ENCODE data around the gene ST7L. TPM values are rescaled to one million over a fixed set of nuclear protein-coding genes. Genes with fewer than 3 reads are reported as not detected.

The ST7L gene
- total and polyA plus RNA-seq, 10 of the 15 experiments (the other 5 are each of a cell fraction or from before 2014, with no cell fraction given), result 3.6 to 13.7 (median 8.9) TPM

DNA sequence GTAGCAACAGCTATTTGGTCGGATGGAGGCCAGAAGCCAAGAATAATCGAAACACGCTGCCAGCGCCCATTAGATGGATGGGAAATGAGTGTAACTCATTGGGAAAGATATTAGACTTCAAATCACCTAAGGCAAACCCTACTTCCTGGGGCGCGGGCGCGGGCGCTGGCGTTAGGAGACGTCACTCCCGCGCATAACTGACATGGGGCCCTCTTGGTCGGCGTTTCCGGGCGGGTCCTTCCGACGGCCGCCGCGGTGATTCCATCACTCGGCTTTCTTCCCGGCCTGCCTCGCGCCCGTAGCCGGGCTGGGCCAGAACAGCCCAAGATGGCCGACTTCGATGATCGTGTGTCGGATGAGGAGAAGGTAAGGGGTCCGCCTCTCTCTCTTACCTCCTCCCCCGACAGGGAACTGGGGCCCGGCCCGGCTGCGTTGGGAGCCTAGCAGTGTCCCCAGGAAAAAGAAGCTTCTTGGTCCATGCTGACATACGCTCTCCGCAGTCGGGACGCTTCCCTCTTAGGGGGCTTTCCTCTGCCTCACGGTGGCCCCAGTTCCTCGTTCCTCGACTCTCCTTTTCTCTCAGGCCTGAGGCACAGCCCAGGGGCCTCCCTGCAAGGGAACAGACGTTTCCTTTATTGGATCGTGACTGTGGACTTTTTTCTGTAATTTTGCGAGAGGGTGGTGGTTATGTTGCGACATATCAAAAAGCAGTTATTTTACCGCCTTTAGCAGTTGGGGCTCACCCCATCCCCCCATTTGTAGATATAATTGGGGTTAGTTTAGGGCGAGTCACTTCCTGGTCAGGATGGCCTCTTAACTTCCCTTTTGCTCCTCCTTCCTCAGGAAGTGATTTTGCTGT lies 806 bp upstream of the ST7L start, which contains the start of gene CAPZA1 (continued):
- TF ChIP-seq ETV6 (conservative IDR thresholded peaks at IDR 0.05 in 1 of 2, IDR thresholded peaks at IDR 0.05 in 1 of 2; ENCODE audit: borderline replicate concordance in 1 of 2, low read depth in 1 of 2) (peak in 1 of 2 experiments; percentile 93; a peak in 3 of 4 replicates), HDAC2 (IDR thresholded peaks at IDR 0.05) (no peak), STAT1 (conservative IDR thresholded peaks at IDR 0.05) (no peak), IRF4 (IDR thresholded peaks at IDR 0.05; ENCODE audit: low read depth, low read length) (no peak), NBN (IDR thresholded peaks at IDR 0.05) (peak; percentile 82), TCF12 (IDR thresholded peaks at IDR 0.05; ENCODE audit: low read depth, low read length) (no peak), RAD51 (IDR thresholded peaks at IDR 0.05) (no peak), ASH2L (IDR thresholded peaks at IDR 0.05; ENCODE audit: borderline replicate concordance, low read depth) (no peak), RCOR1 (conservative IDR thresholded peaks at IDR 0.05; ENCODE audit: low read depth, low read length) (no peak), EP300 (IDR thresholded peaks at IDR 0.05; ENCODE audit: borderline replicate concordance in 1 of 2, control insufficient read depth in 1 of 2, low read depth in 2 of 2, low read length in 2 of 2) (peak in 1 of 2 experiments; percentile 32; a peak in 1 of 4 replicates), RELA (IDR thresholded peaks at IDR 0.05; ENCODE audit: borderline replicate concordance, partially characterized antibody) (no peak), JUND (IDR thresholded peaks at IDR 0.05; ENCODE audit: low read depth, low read length) (no peak), BHLHE40 (IDR thresholded peaks at IDR 0.05; ENCODE audit: borderline replicate concordance in 1 of 2, low read depth in 2 of 2, low read length in 1 of 2) (peak in 1 of 2 experiments; percentile 22; a peak in 1 of 4 replicates), HCFC1 (IDR thresholded peaks at IDR 0.05; ENCODE audit: low read length) (peak; percentile 59), ZNF384 (IDR thresholded peaks at IDR 0.05; ENCODE audit: borderline replicate concordance, low read depth, low read length) (no peak), NR2C1 (IDR thresholded peaks at IDR 0.05) (no peak), PAX8 (IDR thresholded peaks at IDR 0.05) (no peak; the same call in 1 of the 2 replicates), KLF5 (IDR thresholded peaks at IDR 0.05; ENCODE audit: partially characterized antibody) (peak; percentile 23), ZZZ3 (IDR thresholded peaks at IDR 0.05; ENCODE audit: control insufficient read depth, insufficient read length, low read depth) (no peak), NR2F1 (conservative IDR thresholded peaks at IDR 0.05) (no peak), HDGF (IDR thresholded peaks at IDR 0.05) (no peak), TAF1 (IDR thresholded peaks at IDR 0.05; ENCODE audit: borderline replicate concordance, low read depth, low read length) (peak; percentile 98)
- TF ChIP-seq, protein P1, sequence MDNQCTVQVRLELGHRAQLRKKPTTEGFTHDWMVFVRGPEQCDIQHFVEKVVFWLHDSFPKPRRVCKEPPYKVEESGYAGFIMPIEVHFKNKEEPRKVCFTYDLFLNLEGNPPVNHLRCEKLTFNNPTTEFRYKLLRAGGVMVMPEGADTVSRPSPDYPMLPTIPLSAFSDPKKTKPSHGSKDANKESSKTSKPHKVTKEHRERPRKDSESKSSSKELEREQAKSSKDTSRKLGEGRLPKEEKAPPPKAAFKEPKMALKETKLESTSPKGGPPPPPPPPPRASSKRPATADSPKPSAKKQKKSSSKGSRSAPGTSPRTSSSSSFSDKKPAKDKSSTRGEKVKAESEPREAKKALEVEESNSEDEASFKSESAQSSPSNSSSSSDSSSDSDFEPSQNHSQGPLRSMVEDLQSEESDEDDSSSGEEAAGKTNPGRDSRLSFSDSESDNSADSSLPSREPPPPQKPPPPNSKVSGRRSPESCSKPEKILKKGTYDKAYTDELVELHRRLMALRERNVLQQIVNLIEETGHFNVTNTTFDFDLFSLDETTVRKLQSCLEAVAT (IDR thresholded peaks at IDR 0.05), result peak; percentile 86; the same call in 1 of the 2 replicates
- TF ChIP-seq, protein P2, sequence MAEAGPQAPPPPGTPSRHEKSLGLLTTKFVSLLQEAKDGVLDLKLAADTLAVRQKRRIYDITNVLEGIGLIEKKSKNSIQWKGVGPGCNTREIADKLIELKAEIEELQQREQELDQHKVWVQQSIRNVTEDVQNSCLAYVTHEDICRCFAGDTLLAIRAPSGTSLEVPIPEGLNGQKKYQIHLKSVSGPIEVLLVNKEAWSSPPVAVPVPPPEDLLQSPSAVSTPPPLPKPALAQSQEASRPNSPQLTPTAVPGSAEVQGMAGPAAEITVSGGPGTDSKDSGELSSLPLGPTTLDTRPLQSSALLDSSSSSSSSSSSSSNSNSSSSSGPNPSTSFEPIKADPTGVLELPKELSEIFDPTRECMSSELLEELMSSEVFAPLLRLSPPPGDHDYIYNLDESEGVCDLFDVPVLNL (IDR thresholded peaks at IDR 0.05; ENCODE audit: low read depth, low read length), result no peak
- TF ChIP-seq, protein P3, sequence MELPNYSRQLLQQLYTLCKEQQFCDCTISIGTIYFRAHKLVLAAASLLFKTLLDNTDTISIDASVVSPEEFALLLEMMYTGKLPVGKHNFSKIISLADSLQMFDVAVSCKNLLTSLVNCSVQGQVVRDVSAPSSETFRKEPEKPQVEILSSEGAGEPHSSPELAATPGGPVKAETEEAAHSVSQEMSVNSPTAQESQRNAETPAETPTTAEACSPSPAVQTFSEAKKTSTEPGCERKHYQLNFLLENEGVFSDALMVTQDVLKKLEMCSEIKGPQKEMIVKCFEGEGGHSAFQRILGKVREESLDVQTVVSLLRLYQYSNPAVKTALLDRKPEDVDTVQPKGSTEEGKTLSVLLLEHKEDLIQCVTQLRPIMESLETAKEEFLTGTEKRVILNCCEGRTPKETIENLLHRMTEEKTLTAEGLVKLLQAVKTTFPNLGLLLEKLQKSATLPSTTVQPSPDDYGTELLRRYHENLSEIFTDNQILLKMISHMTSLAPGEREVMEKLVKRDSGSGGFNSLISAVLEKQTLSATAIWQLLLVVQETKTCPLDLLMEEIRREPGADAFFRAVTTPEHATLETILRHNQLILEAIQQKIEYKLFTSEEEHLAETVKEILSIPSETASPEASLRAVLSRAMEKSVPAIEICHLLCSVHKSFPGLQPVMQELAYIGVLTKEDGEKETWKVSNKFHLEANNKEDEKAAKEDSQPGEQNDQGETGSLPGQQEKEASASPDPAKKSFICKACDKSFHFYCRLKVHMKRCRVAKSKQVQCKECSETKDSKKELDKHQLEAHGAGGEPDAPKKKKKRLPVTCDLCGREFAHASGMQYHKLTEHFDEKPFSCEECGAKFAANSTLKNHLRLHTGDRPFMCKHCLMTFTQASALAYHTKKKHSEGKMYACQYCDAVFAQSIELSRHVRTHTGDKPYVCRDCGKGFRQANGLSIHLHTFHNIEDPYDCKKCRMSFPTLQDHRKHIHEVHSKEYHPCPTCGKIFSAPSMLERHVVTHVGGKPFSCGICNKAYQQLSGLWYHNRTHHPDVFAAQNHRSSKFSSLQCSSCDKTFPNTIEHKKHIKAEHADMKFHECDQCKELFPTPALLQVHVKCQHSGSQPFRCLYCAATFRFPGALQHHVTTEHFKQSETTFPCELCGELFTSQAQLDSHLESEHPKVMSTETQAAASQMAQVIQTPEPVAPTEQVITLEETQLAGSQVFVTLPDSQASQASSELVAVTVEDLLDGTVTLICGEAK (IDR thresholded peaks at IDR 0.05; ENCODE audit: borderline replicate concordance), result peak; percentile 82; the same call in 1 of the 2 replicates

Data from GM12878 (cell line).